Brain pericyte (primary cell): Measurements from ENCODE around the gene MGP.

Experiments
- DNase-seq: peaks from one replicate; pipeline ENCODE4 v3.0.0-alpha.2; 2012; ENCODE audit warnings: low read depth, low spot score

Gene MGP

DNA sequence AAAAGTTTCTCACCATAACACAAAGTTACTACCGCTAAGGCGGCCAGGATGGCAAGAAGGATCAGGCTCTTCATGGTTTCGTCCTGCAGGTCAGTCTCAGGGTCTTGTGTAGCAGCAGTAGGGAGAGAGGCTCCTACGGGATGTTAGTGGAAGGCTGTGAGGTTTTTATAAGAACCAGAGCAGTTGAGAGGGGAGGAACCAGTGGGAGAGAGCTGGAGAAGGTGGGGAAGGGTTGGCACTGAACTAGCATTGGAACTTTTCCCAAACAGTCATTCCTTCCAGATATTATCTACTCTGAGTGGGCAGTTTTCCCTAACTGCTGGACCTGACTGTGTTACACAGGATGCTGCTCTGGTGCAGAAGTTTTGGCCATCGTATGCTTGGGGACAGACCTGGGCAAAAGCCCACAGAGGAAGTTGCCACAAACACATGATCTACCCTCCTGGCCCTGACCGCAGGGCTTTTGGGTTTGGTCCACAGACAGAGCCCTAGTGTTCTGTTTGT lies at the start of gene MGP:
MGP (minus strand) TSS at position 137 of the 504 bp plus-strand sequence; CDS start at position 74, 63 bp downstream.
- DNase-seq, result no peak

GRCh38 chr12:14935031-14935430 lies 49.4 kb upstream of the MGP start:
- DNase-seq, result no peak

DNA sequence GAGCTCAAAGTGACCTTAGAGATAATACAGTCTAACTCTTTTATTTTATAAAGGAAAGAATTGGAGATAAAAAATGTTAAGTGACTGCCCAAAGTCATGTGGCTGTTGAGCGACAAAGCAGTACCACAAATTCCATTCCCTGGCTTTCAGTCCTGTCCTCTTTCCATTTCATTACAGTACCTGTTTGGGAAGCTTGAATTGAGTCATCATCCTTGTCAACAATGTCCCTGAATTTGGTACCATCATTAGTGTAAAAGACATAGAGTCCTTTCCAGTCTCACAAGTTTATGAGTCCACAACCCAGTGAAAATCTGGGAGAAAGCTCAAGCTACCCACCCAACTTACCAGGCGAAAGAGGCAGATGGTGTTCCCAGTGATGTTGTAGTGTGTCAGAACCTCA lies 48.9 kb upstream of the MGP start:
- no peak for DNase-seq

- DNase-seq, result no peak
These were observed 46.3 kb upstream of the MGP start for GRCh38 chr12:14931791-14932560.

DNA sequence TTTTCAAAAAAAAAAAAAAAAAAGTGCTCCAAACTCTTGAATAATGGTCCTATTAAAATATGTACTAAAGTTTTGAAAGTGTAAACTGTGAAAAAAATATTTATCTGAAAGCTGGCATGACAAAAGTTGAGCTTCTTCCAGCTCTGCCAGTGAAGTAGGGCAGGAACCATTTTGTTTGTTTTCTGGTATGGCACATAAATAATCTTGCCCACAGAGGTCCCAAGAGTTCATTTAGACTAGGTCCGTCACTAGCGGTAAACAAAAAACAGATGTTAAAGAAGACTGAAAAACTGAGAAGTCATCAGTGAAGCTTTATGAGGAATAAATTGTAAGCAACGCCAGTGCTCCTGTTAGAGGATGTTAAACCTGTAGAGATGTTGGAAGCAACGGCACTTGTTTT lies 45.7 kb upstream of the MGP start:
- DNase-seq, result no peak

GRCh38 chr12:14930299-14930698 lies 44.6 kb upstream of the MGP start:
- DNase-seq, result no peak

- DNase-seq, result no peak
These were observed 43.3 kb upstream of the MGP start for GRCh38 chr12:14928931-14929330.

- DNase-seq, result no peak
These were observed 41.6 kb upstream of the MGP start for GRCh38 chr12:14927267-14927666.

GRCh38 chr12:14924541-14924940 lies 38.9 kb upstream of the MGP start:
- no peak for DNase-seq

DNA sequence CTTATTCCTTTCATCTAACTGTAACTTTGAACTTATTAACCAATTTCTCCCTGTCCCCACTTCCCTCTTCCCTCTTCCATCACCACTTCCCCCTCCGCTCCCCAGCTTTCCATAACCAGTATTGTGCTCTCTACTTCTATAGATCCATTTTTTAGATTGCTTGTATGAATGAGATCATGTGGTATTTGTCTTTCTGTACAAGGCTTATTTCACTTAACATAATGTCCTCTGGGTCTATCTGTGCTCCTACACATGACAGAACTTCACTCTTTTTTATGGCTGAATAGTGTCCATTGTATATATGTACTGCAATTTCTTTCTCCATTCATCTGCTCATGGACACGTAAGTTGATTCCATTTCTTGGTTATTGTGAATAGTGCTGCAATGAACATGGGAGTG lies 38.3 kb upstream of the MGP start:
- no peak for DNase-seq

GRCh38 chr12:14921218-14921617 lies 35.6 kb upstream of the MGP start:
- DNase-seq, result no peak

GRCh38 chr12:14920475-14921126 lies 34.9 kb upstream of the MGP start:
- no peak for DNase-seq

DNA sequence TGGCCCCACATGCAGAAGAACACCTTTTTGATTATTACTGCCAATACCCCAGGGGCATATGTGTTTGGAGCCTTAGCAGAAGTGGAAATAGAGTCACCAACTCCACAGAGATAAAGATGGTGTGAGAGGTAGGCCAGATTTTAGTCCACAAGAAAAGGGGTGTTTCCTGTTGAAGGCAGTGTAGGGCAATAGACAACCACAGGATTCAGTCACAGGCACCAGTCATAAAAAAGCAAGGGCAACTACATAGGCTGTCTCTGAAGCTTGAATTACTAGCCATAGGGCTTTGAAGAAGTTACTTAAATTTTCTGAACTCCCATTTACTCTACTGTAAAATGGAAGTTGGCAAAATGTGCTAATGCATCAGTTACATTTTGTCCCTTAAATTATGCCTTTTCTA lies 33.8 kb upstream of the MGP start:
- no peak for DNase-seq

- no peak for DNase-seq
These were observed 30.1 kb upstream of the MGP start for GRCh38 chr12:14915736-14916135.

DNA sequence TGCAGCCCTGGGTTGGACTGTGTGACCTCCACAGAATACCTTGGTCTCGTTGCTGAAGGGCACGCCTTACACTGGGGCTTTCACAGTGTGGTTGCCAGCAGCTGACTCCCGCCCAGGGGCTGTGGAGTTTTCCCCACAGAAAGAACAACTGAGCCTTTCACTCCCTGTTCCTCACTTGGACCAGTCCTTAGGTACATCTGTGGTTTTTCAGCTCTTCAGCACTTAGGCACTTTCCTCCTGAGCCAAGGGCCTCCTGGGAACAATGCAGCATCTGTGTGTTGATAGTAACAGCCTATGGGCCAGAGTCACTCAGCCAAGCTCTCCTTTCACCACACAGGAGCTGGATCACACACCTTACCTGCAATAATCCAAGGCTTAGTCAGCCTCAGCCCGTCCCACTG lies 27.7 kb upstream of the MGP start:
- DNase-seq, result no peak

DNA sequence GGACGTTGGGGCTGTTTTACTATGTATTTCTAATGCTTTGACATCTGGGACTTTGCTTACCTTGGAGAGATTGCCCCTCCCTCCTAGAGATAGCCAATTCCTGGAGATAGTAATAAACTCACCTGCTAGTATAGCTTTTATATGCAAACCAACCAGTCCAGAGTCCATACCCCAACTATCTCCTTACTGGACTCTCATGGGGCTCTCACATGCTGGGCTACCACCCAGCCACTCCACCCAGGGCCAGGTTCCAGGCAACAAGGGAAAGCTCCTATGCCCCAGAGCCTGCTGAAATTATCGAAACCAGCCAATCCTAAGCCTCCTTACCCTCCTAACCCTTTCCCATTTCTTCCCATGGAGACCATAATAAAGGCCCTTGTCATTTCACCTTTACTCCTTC lies 25.5 kb upstream of the MGP start:
- DNase-seq, result no peak

GRCh38 chr12:14910090-14910915 lies 24.6 kb upstream of the MGP start:
- no peak for DNase-seq

GRCh38 chr12:14907953-14908352 lies 22.3 kb upstream of the MGP start:
- DNase-seq, result no peak

GRCh38 chr12:14906114-14906513 lies 20.5 kb upstream of the MGP start:
- no peak for DNase-seq

DNA sequence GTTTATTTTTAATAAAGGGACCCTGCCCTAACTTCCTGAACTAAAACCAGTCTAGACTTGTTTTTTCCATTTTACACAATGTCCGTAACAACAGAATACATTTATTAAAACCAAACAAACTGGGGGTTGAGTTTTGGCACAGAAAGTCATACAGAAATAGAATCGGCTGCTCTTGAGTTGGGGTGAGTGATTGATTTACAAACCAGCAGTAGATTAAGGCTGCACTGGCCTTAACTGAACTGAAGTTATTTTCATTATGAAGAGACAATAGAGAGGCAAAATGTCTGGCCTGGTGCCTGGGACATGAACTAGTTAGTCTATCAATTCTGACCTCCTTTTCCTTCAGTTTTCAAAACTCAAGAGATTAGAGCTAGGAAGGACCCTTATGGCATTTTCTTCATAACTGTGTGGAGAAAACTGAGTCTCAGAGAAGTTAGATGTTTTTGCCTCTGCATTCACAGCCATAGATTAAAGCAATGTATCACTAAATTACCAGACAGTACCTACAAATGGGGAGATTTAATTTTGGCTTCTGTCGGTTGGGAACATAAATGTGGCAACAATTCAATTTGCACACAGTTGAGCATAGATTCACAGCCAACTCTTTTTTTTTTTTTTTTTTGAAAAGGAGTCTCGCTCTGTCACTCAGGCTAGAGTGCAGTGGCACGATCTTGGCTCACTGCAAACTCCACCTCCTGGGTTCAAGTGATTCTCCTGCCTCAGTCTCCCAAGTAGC lies 19.8 kb upstream of the MGP start:
- no peak for DNase-seq

DNA sequence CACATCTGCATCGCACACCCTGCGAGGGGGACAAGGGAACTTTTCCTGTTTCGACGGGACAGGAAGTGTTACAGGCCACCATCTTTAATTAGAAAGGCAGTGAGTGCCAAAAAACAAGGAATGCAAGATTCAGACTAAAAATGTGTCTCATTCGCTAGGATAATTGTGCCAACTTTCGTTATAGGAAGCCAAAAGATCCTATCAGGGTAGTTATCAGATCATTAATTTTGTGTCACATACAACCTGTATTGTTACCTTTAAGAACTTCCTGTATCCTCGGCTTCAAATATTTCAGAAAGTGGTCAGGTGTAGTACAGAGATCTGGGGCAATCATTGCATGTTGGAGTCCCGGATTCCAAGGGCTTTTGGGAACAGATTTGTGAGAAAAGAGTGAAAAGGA lies 19.2 kb upstream of the MGP start:
- no peak for DNase-seq
